GM19099 (cell line): ENCODE measurements around the gene INSC.

Experiments used
- POLR2A ChIP-seq: IDR thresholded peaks from 3 replicates; pipeline ENCODE4 v1.6.1; 2011; ENCODE audit warnings: low read depth; ENCODE audit not compliant: insufficient read length; ENCODE audit errors: extremely low read depth

The INSC gene

GRCh38 chr11:15128621-15129020 lies 13.9 kb downstream of the INSC start:
- no peak for TF ChIP-seq POLR2A

- no peak for TF ChIP-seq POLR2A
These were observed 21.4 kb downstream of the INSC start for GRCh38 chr11:15136166-15136565.

- TF ChIP-seq POLR2A = no peak
These were observed 24.5 kb downstream of the INSC start for GRCh38 chr11:15139096-15139770.

DNA sequence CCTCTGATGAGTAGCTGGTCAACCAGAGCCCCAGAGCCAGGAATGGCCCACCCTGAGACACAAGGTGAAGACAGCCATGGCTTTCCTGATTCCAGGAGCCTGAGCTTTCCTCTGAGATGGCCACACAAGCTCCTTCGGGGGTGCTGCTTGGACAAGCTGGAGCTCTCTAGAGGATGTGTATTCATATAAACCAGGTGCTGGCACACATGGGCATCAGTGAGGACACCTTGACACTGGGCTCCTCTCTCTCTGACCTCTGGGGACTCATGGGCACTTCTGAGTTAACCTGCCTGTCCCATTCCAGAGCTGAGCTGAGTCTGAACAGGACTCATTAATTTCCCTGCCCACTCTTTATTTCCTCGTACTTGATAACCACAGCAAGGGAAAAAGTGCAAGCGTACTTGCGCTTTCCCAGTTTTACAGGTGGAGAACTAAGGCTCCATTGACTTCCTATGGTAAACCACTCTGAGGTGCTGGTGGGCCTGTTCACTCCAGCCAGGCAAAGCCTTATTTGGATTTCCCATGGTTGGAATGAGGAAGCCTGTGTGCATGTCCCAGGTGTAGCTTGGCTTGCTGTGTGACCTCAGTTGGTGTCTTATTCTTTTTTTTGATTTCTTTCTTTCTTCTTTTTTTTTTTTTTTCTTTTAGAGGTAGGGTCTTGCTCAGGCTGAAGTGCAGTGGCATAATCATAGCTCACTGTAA lies 25.4 kb downstream of the INSC start:
- no peak for TF ChIP-seq POLR2A

DNA sequence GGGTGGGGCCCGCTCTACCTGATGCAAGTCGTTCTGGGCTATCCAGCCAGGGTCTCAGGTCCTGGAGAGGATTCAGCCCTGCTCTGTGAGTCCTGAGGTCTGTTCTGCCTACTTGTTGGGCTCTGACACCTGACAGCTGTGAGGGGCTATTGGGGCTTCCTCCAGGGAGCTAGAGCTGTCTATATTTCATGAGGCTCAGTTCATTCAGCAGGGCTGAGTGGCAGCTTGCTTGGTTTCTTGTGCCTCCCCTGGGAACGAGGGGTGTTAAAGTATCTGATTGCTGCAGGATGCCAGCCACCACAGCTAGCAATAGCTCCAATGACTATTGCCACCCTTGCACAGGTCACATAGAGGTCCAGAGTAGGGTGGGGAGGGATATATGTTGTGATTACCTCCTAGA lies 26.7 kb downstream of the INSC start:
- no peak for TF ChIP-seq POLR2A

DNA sequence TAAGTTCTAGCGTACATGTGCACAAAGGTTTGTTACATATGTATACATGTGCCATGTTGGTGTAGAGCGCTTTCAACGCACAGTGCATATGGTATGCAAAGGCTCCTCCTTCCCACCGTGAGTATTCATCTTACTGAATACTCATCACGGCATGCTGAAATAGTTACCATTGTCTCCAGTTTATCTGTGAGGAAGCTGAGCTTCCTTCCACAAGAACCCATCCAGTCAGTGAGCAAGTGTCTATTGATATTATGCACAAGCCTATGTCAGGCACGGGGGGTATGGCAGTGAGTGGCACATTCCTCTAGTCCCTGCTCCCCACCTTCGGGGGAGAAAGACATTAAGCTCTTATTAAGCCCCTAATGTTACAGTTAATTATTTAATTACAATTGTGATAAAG lies 28.1 kb downstream of the INSC start:
- TF ChIP-seq POLR2A = no peak

- no peak for TF ChIP-seq POLR2A
These were observed 29.1 kb downstream of the INSC start for GRCh38 chr11:15143855-15144254.

DNA sequence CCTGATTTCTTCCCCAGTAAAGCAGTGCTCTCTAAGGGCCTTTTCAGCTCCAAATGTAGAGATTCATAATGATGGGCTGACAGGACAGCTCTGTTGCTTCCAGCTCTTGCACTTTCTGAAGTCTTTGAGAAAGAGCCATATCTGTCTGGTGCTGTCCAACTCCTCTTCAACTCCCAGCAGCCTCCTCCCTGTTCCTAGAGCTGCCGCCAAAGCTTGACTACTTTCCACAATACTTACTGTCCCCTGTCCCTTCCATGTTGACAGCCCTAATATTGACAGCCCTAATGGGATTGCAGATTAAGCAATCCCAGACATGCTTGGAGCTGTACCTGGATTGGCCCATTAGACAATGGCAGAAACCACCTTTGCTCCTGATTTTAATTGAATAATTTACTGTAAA lies 29.6 kb downstream of the INSC start:
- no peak for TF ChIP-seq POLR2A

- TF ChIP-seq POLR2A = no peak
These were observed 30.4 kb downstream of the INSC start for GRCh38 chr11:15145151-15145550.

GRCh38 chr11:15145615-15146014 lies 30.9 kb downstream of the INSC start:
- no peak for TF ChIP-seq POLR2A

GRCh38 chr11:15146271-15147003 lies 31.7 kb downstream of the INSC start:
- no peak for TF ChIP-seq POLR2A

GRCh38 chr11:15148169-15148568 lies 33.4 kb downstream of the INSC start:
- TF ChIP-seq POLR2A = no peak

- no peak for TF ChIP-seq POLR2A
These were observed 34.3 kb downstream of the INSC start for GRCh38 chr11:15149050-15149449.

GRCh38 chr11:15150507-15150906 lies 35.8 kb downstream of the INSC start:
- TF ChIP-seq POLR2A = no peak

DNA sequence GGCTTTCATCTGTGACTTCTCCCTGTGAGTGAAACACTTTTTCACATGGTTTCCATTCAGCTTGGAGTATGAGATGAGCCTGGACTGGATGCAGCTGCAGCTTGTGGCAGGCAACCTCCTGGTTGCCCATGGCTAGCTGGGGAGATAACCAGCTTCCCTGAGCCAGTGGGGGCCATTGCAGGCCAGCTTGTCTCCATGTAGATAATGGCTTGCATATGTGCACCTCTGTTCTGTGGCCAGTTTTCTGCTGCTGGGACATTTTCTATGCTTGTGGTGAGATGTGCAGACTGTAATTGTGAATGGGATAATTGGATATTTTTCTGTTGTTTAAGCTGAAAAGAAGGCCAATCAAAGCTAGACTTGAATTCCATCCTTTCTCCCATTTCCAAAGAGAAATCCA lies 38.5 kb downstream of the INSC start:
- TF ChIP-seq POLR2A = no peak

GRCh38 chr11:15157181-15157580 lies 42.5 kb downstream of the INSC start:
- TF ChIP-seq POLR2A = no peak
